Prostate gland (tissue), 1 donor: Measurements from ENCODE around the gene PIMREG.

Experiments
- POLR2A ChIP-seq: fragments of 450-650 bp; IDR thresholded peaks from one replicate; pipeline ENCODE4 v1.6.1; 2016; ENCODE audit warnings: antibody characterized with exemption, mild to moderate bottlenecking
- POLR2AphosphoS5 ChIP-seq: sonication (generic); formaldehyde crosslinking; IDR thresholded peaks from one replicate; pipeline ENCODE4 v1.6.1; 2017; ENCODE audit warnings: antibody characterized with exemption

- TF ChIP-seq POLR2A (no peak), POLR2AphosphoS5 (peak; percentile 21)
Observed at GRCh38 chr17:6443692-6444570, at the start of gene PIMREG.
